Measurements from ENCODE around the gene CLEC14A.

CLEC14A gene

GRCh38 chr14:38261620-38262019 is 5.7 kb upstream of the CLEC14A start:
- DNase-seq (ENCODE audit: low spot score in 2 of 2) = no peak
- no peaks in the 10 kb centered on the region for H3K27me3 ChIP-seq (ENCODE audit: low read depth)
- H3K4me1 ChIP-seq = no peaks in the 10 kb centered on the region
- in situ Hi-C loops (cut with MboI; ENCODE audit: low sequenced_read_pairs) = no loop called here
- H3K4me3 ChIP-seq = no peak overlapping the region
- H3K36me3 ChIP-seq (replicated peaks) = no peaks in the 10 kb centered on the region
- no peaks in the 10 kb centered on the region for H3K9me3 ChIP-seq

GRCh38 chr14:38257507-38257906 is 1.6 kb upstream of the CLEC14A start:
- Histone ChIP-seq H3K9me3 (no peaks in the 10 kb centered on the region), H3K4me3 (no peak overlapping the region), H3K4me1 (no peaks in the 10 kb centered on the region), H3K36me3 (replicated peaks) (no peaks in the 10 kb centered on the region), H3K27me3 (ENCODE audit: low read depth) (no peaks in the 10 kb centered on the region)
- in situ Hi-C loops (cut with MboI; ENCODE audit: low sequenced_read_pairs) = no loop called here
- no peak for DNase-seq (ENCODE audit: low spot score in 2 of 2)

DNA sequence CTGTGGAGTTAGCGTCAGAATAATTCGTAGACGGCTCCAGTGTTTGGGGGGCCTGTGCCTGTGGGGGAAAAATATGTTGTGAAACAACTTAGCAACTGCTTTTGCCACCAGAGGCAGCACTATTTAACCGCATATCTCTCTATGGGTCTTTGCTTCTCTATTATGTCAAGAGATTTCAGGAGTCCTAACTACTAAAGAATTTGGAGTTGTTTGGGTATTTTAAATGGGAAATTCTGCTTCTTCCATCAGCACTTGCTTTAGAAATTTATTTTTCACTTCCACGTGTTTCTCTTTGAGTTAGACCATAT is 594 bp upstream of the CLEC14A start:
- DNase-seq (ENCODE audit: low spot score in 2 of 2) = no peak
- Histone ChIP-seq H3K9me3 (no peaks in the 10 kb centered on the region), H3K36me3 (replicated peaks) (no peaks in the 10 kb centered on the region), H3K4me3 (no peak overlapping the region), H3K27me3 (ENCODE audit: low read depth) (no peaks in the 10 kb centered on the region), H3K4me1 (no peaks in the 10 kb centered on the region)
- in situ Hi-C loops (cut with MboI; ENCODE audit: low sequenced_read_pairs) = no loop called here

- Histone ChIP-seq H3K4me1 (no peaks in the 10 kb centered on the region), H3K27me3 (ENCODE audit: low read depth) (no peaks in the 10 kb centered on the region), H3K4me3 (no peak overlapping the region), H3K9me3 (no peaks in the 10 kb centered on the region), H3K36me3 (replicated peaks) (no peaks in the 10 kb centered on the region)
- in situ Hi-C loops (cut with MboI; ENCODE audit: low sequenced_read_pairs) = no loop called here
- no peak for DNase-seq (ENCODE audit: low spot score in 2 of 2)
Observed at GRCh38 chr14:38255408-38255672, 553 bp downstream of the CLEC14A start.

- DNase-seq (ENCODE audit: low spot score in 2 of 2) = no peak
- Histone ChIP-seq H3K27me3 (ENCODE audit: low read depth) (no peaks in the 10 kb centered on the region), H3K36me3 (replicated peaks) (no peaks in the 10 kb centered on the region), H3K4me3 (no peak overlapping the region), H3K9me3 (no peaks in the 10 kb centered on the region), H3K4me1 (no peaks in the 10 kb centered on the region)
- in situ Hi-C loops (cut with MboI; ENCODE audit: low sequenced_read_pairs) = no loop called here
Observed at GRCh38 chr14:38254571-38255407, 1.1 kb downstream of the CLEC14A start.

DNA sequence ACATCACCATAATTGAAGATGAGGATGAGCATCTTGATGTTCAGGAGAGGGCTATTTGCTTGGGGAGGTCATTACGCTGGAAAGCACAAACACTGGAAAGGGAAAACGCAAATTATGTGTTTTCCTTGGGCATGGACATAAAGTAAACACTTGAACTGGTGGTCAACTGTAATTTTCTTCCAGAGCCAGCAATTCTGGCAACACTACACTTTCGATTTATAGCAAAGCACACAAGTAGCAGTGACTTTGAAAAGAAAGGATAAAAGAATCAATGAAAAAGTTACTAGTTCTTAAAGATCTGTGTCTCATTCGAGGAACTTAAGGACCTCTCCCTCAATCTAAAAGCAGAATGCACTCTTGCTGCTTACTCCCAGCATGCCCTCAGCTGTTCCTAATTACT is 2.2 kb downstream of the CLEC14A start:
- H3K4me3 ChIP-seq = no peak overlapping the region
- H3K9me3 ChIP-seq = no peaks in the 10 kb centered on the region
- in situ Hi-C loops (cut with MboI; ENCODE audit: low sequenced_read_pairs) = no loop called here
- DNase-seq (ENCODE audit: low spot score in 2 of 2) = no peak
- H3K36me3 ChIP-seq (replicated peaks) = no peaks in the 10 kb centered on the region
- H3K4me1 ChIP-seq = no peaks in the 10 kb centered on the region
- no peaks in the 10 kb centered on the region for H3K27me3 ChIP-seq (ENCODE audit: low read depth)

DNA sequence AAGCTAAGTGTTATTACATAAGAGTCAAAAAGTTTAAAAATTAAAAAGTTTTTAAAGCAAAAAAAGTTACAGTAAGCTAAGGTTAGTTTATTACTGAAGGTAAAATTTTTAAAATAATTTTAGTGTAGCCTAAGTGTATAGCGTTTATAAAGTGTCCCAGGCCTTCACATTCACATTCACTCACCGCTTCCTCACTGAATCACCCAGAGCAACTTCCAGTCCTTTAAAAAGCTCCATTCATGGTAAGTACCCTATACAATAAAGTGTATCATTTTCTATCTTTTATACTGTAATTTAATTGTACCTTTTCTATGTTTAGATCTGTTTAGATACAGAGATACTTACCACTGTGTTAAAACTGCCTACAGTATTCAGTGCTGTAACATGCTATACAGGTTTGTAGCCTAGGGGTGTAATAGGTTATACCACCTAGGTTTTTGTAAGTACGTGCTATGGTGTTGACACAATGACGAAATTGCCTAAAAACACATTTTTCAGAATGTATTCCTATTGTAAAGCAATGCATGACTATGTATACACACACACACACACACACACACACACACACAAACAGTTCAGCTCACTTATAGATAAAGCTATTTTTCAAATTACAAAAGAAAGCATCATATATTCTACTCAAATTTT is 3.7 kb downstream of the CLEC14A start:
- DNase-seq (ENCODE audit: low spot score in 2 of 2) = no peak
- no peaks in the 10 kb centered on the region for H3K27me3 ChIP-seq (ENCODE audit: low read depth)
- in situ Hi-C loops (cut with MboI; ENCODE audit: low sequenced_read_pairs) = no loop called here
- H3K36me3 ChIP-seq (replicated peaks) = no peaks in the 10 kb centered on the region
- H3K4me1 ChIP-seq = no peaks in the 10 kb centered on the region
- no peaks in the 10 kb centered on the region for H3K9me3 ChIP-seq
- H3K4me3 ChIP-seq = no peak overlapping the region

- in situ Hi-C loops (cut with MboI; ENCODE audit: low sequenced_read_pairs) = no loop called here
- H3K4me3 ChIP-seq = no peak overlapping the region
- no peaks in the 10 kb centered on the region for H3K36me3 ChIP-seq (replicated peaks)
- no peaks in the 10 kb centered on the region for H3K27me3 ChIP-seq (ENCODE audit: low read depth)
- no peaks in the 10 kb centered on the region for H3K9me3 ChIP-seq
- DNase-seq (ENCODE audit: low spot score in 2 of 2) = no peak
- no peaks in the 10 kb centered on the region for H3K4me1 ChIP-seq
Observed at GRCh38 chr14:38250331-38250730, 5.6 kb downstream of the CLEC14A start.

- Histone ChIP-seq H3K4me3 (no peak overlapping the region), H3K4me1 (no peaks in the 10 kb centered on the region), H3K36me3 (replicated peaks) (no peaks in the 10 kb centered on the region), H3K27me3 (ENCODE audit: low read depth) (no peaks in the 10 kb centered on the region), H3K9me3 (no peaks in the 10 kb centered on the region)
- in situ Hi-C loops (cut with MboI; ENCODE audit: low sequenced_read_pairs) = no loop called here
- no peak for DNase-seq (ENCODE audit: low spot score in 2 of 2)
Observed at GRCh38 chr14:38248321-38249028, 7.4 kb downstream of the CLEC14A start.

DNA sequence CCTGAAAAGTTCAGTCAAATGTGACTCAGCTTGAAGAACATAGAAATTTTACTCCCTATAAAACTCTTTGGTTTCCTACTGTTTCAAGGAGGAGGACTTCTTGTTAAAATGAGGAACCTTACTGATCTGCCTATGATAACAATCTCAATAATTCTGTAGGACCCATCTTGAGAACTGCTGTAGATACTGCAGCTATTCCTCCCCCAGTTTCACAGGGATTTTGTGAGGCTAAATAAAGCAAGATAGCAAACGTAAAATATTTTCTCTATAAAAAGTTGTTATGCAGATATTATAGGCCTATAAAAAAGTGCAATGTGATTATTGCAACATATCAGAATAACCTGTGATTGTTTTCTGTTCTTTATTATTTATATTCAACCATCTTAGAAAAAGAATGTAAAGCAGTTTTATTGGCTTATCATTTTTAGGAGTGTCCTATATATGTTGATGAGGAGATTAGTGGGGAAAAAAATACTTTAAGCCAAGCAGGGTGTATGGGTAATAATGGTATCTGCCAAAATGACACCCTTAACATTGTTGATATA is 12.1 kb downstream of the CLEC14A start:
- in situ Hi-C loops (cut with MboI; ENCODE audit: low sequenced_read_pairs) = no loop called here
- no peaks in the 10 kb centered on the region for H3K4me1 ChIP-seq
- H3K36me3 ChIP-seq (replicated peaks) = no peaks in the 10 kb centered on the region
- no peak for DNase-seq (ENCODE audit: low spot score in 2 of 2)
- H3K4me3 ChIP-seq = no peak overlapping the region
- no peaks in the 10 kb centered on the region for H3K9me3 ChIP-seq
- no peaks in the 10 kb centered on the region for H3K27me3 ChIP-seq (ENCODE audit: low read depth)

- Histone ChIP-seq H3K4me3 (no peak overlapping the region), H3K4me1 (no peaks in the 10 kb centered on the region), H3K36me3 (replicated peaks) (no peaks in the 10 kb centered on the region), H3K27me3 (ENCODE audit: low read depth) (no peaks in the 10 kb centered on the region), H3K9me3 (no peaks in the 10 kb centered on the region)
- in situ Hi-C loops (cut with MboI; ENCODE audit: low sequenced_read_pairs) = no loop called here
- no peak for DNase-seq (ENCODE audit: low spot score in 2 of 2)
Observed at GRCh38 chr14:38238878-38239277, 17.0 kb downstream of the CLEC14A start.

- no peak for DNase-seq (ENCODE audit: low spot score in 2 of 2)
- Histone ChIP-seq H3K36me3 (replicated peaks) (no peaks in the 10 kb centered on the region), H3K4me3 (no peak overlapping the region), H3K9me3 (no peaks in the 10 kb centered on the region), H3K27me3 (ENCODE audit: low read depth) (no peaks in the 10 kb centered on the region), H3K4me1 (no peaks in the 10 kb centered on the region)
- in situ Hi-C loops (cut with MboI; ENCODE audit: low sequenced_read_pairs) = no loop called here
Observed at GRCh38 chr14:38238332-38238731, 17.6 kb downstream of the CLEC14A start.

DNA sequence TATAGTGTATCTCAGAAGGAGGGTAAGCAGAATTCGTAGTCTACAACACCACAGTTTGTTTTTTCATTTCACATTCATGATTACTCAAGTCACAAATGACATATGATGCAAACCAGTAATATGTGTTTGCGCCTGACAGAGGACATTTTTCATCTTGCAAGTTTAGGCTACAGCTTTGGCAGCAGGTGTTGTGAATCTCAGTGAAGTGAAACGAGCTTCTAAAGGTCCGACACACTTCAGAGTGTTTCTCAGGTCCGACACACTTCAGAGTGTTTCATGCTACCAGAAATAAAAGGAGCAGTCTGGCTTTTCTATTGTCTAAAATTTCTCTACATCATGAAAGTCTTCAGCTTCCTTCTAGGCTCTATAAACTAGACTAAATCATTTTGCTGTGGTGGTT is 22.7 kb downstream of the CLEC14A start:
- in situ Hi-C loops (cut with MboI; ENCODE audit: low sequenced_read_pairs) = no loop called here
- H3K27me3 ChIP-seq (ENCODE audit: low read depth) = no peaks in the 10 kb centered on the region
- no peaks in the 10 kb centered on the region for H3K36me3 ChIP-seq (replicated peaks)
- no peaks in the 10 kb centered on the region for H3K9me3 ChIP-seq
- DNase-seq (ENCODE audit: low spot score in 2 of 2) = no peak
- no peaks in the 10 kb centered on the region for H3K4me1 ChIP-seq
- no peak overlapping the region for H3K4me3 ChIP-seq

DNA sequence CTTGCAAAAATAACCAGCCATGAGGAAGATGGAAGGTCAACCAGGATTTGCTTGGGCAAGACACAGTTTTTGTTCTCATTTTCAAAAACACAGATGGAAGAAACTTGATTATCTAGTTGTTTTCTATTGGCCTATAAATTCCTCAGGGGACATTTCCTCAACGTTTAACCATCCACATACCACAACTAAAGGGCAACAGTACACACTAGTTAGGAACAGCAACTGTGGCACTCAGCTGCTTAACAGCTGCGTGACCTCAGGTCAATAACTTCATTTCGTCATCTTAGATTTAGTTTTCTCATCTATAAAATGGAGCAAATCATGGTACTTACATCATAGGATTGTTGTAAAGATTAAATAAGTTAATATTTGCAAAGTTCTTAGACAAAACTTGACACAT is 29.5 kb downstream of the CLEC14A start:
- Histone ChIP-seq H3K36me3 (replicated peaks) (no peaks in the 10 kb centered on the region), H3K9me3 (no peaks in the 10 kb centered on the region), H3K4me1 (no peaks in the 10 kb centered on the region), H3K4me3 (no peak overlapping the region), H3K27me3 (ENCODE audit: low read depth) (no peaks in the 10 kb centered on the region)
- no peak for DNase-seq (ENCODE audit: low spot score in 2 of 2)
- in situ Hi-C loops (cut with MboI; ENCODE audit: low sequenced_read_pairs) = no loop called here
